NCI-H1105 treated with DMSO at 0.1 percent for 48 hours (cell line): ENCODE results near the gene EPM2A.
A peak's percentile ranks its signal among the peaks of the same experiment; 100 is the strongest.

Experiments used
- DNase-seq: peaks from one replicate; lab custom pipeline; 2025; lab: John Stamatoyannopoulos, UW

Gene EPM2A

GRCh38 chr6:145670311-145670710 lies 65.0 kb downstream of the EPM2A start:
- no peak for DNase-seq

- DNase-seq: no peak
These were observed 65.7 kb downstream of the EPM2A start for GRCh38 chr6:145669627-145670034.

- DNase-seq: no peak
These were observed 66.5 kb downstream of the EPM2A start for GRCh38 chr6:145668844-145669243.

- no peak for DNase-seq
These were observed 74.6 kb downstream of the EPM2A start for GRCh38 chr6:145660676-145661075.

- DNase-seq: no peak
These were observed 79.2 kb downstream of the EPM2A start for GRCh38 chr6:145656128-145656527.

GRCh38 chr6:145652572-145652971 lies 82.7 kb downstream of the EPM2A start:
- DNase-seq: no peak

- DNase-seq: no peak
These were observed 83.3 kb downstream of the EPM2A start for GRCh38 chr6:145651988-145652387.

GRCh38 chr6:145648149-145648548 lies 87.2 kb downstream of the EPM2A start:
- no peak for DNase-seq

GRCh38 chr6:145647602-145648001 lies 87.7 kb downstream of the EPM2A start:
- no peak for DNase-seq

- DNase-seq: no peak
These were observed 91.6 kb downstream of the EPM2A start for GRCh38 chr6:145643760-145644159.

GRCh38 chr6:145633981-145634627 lies 101.2 kb downstream of the EPM2A start:
- DNase-seq: peak; percentile 72

- DNase-seq: no peak
These were observed 102.3 kb downstream of the EPM2A start for GRCh38 chr6:145632971-145633370.

GRCh38 chr6:145631374-145631773 lies 103.9 kb downstream of the EPM2A start:
- DNase-seq: peak; percentile 38

- no peak for DNase-seq
These were observed 104.7 kb downstream of the EPM2A start for GRCh38 chr6:145630598-145630997.

- DNase-seq: no peak
These were observed 105.8 kb downstream of the EPM2A start for GRCh38 chr6:145629478-145629877.

GRCh38 chr6:145627451-145627850 lies 107.9 kb downstream of the EPM2A start:
- DNase-seq: no peak

GRCh38 chr6:145626857-145627256 lies 108.5 kb downstream of the EPM2A start:
- DNase-seq: no peak

GRCh38 chr6:145623231-145623630 lies 112.1 kb downstream of the EPM2A start:
- DNase-seq: no peak

GRCh38 chr6:145621776-145622175 lies 113.5 kb downstream of the EPM2A start:
- DNase-seq: no peak

- no peak for DNase-seq
These were observed 115.2 kb downstream of the EPM2A start for GRCh38 chr6:145620088-145620487.

- DNase-seq: no peak
These were observed 125.8 kb downstream of the EPM2A start for GRCh38 chr6:145609521-145609920.

GRCh38 chr6:145608850-145609249 lies 126.5 kb downstream of the EPM2A start:
- no peak for DNase-seq

- no peak for DNase-seq
These were observed 131.3 kb downstream of the EPM2A start for GRCh38 chr6:145603991-145604390.

- DNase-seq: no peak
These were observed 131.9 kb downstream of the EPM2A start for GRCh38 chr6:145603424-145603833.
